GM21723 (cell line): ENCODE measurements around the gene MORN2.
A peak's percentile ranks its signal among the peaks of the same experiment; 100 is the strongest.

Source experiments
- ATAC-seq: cut with Tn5 transposase; IDR thresholded peaks from one replicate; pipeline ENCODE4 v1.9.1; 2021; ENCODE audit warnings: mild to moderate bottlenecking, moderate library complexity; ENCODE audit not compliant: unreplicated experiment

MORN2 gene

GRCh38 chr2:38875576-38876367 is at the start of gene MORN2, which contains the start of gene DHX57:
Gene MORN2, plus strand, starts transcription at chr2:38875976.
Gene DHX57, minus strand, starts transcription at chr2:38875934. Its CDS starts 7,529 bp downstream, at chr2:38868405.
- peak; percentile 100 for ATAC-seq

GRCh38 chr2:38827539-38828145 is 48.1 kb upstream of the MORN2 start:
- ATAC-seq: peak; percentile 60

GRCh38 chr2:38828460-38828859 is 47.3 kb upstream of the MORN2 start:
- ATAC-seq: no peak

GRCh38 chr2:38829971-38830370 is 45.8 kb upstream of the MORN2 start:
- no peak for ATAC-seq

- no peak for ATAC-seq
Observed at GRCh38 chr2:38830526-38831159, 45.1 kb upstream of the MORN2 start.

GRCh38 chr2:38835015-38835601 is 40.7 kb upstream of the MORN2 start:
- no peak for ATAC-seq

- ATAC-seq: peak; percentile 95
Observed at GRCh38 chr2:38835990-38836389, 39.8 kb upstream of the MORN2 start.

GRCh38 chr2:38836791-38837190 is 39.0 kb upstream of the MORN2 start:
- peak; percentile 6 for ATAC-seq

- peak; percentile 98 for ATAC-seq
Observed at GRCh38 chr2:38850045-38850444, 25.7 kb upstream of the MORN2 start.

GRCh38 chr2:38856165-38856564 is 19.6 kb upstream of the MORN2 start:
- no peak for ATAC-seq

- ATAC-seq: no peak
Observed at GRCh38 chr2:38862476-38862875, 13.3 kb upstream of the MORN2 start.

- ATAC-seq: no peak
Observed at GRCh38 chr2:38863061-38863695, 12.6 kb upstream of the MORN2 start.

- no peak for ATAC-seq
Observed at GRCh38 chr2:38866773-38867443, 8.9 kb upstream of the MORN2 start.

- ATAC-seq: no peak
Observed at GRCh38 chr2:38871432-38871831, 4.3 kb upstream of the MORN2 start.

- ATAC-seq: no peak
Observed at GRCh38 chr2:38873763-38874162, 2.0 kb upstream of the MORN2 start.

GRCh38 chr2:38875227-38875575 is 575 bp upstream of the MORN2 start:
- peak; percentile 5 for ATAC-seq

GRCh38 chr2:38876407-38876806 is 631 bp downstream of the MORN2 start:
- ATAC-seq: no peak

GRCh38 chr2:38886063-38886462 is 10.3 kb downstream of the MORN2 start:
- no peak for ATAC-seq

- no peak for ATAC-seq
Observed at GRCh38 chr2:38887347-38887746, 11.6 kb downstream of the MORN2 start.

GRCh38 chr2:38887902-38888554 is 12.3 kb downstream of the MORN2 start:
- no peak for ATAC-seq
